Activated naive CD8-positive, alpha-beta T cell treated with anti-CD3 and anti-CD28 coated beads, Interleukin-2, amount 10 ng/mL, durations not matched to agents 7 days and 5 days (primary cell): ENCODE results near the gene JMJD6. TPM values are rescaled to one million over a fixed set of nuclear protein-coding genes. Genes with fewer than 3 reads are reported as not detected.

ENCODE experiments used
- ATAC-seq: fragments of 150-1000 bp; cut with Tn5 transposase; one replicate; pipeline ENCODE4 v1.10.0; 2021; ENCODE audit warnings: low read depth, moderate library complexity
- POLR2A ChIA-PET: fragments of 350-600 bp; sonication (Branson Sonifier 250); formaldehyde crosslinking; loops from one replicate; lab custom pipeline; 2021; ENCODE audit warnings: antibody characterized with exemption; lab: Charles Lee
- DNase-seq: peaks from one replicate; pipeline ENCODE4 v3.0.0; 2021
- H3K27ac Mint-ChIP-seq: one replicate; pipeline ENCODE4 v1.8.0; 2022; ENCODE audit warnings: mild to moderate bottlenecking, mixed read lengths
- H3K27me3 Mint-ChIP-seq: one replicate; pipeline ENCODE4 v1.8.0; 2022; ENCODE audit warnings: mild to moderate bottlenecking, moderate library complexity, mixed read lengths
- H3K36me3 Mint-ChIP-seq: one replicate; pipeline ENCODE4 v1.8.0; 2021; ENCODE audit warnings: mild to moderate bottlenecking, mixed read lengths
- H3K4me1 Mint-ChIP-seq: one replicate; pipeline ENCODE4 v1.8.0; 2021; ENCODE audit warnings: mixed read lengths
- H3K4me3 Mint-ChIP-seq: one replicate; pipeline ENCODE4 v1.8.0; 2022; ENCODE audit warnings: mild to moderate bottlenecking, moderate library complexity, mixed read lengths
- H3K9me3 Mint-ChIP-seq: one replicate; pipeline ENCODE4 v1.8.0; 2021; ENCODE audit warnings: mixed read lengths
- total RNA-seq, 2 experiments: library from RNA; stranded (reverse); gene quantifications; one replicate each; pipeline ENCODE4 v1.2.3, GENCODE V29; 2021

Gene JMJD6
- total RNA-seq, 2 experiments from 2014 or later: 55.0 to 58.9 TPM

- Mint-ChIP-seq H3K9me3 (no peaks in the 10 kb centered on the region), H3K27me3 (no peaks in the 10 kb centered on the region), H3K27ac (no peak overlapping the region), H3K4me1 (peaks cover 13% of the 10 kb centered on the region), H3K36me3 (peaks cover 2% of the 10 kb centered on the region), H3K4me3 (no peak overlapping the region)
- POLR2A ChIA-PET: interaction anchor here (0.7 kb wide), 1 partner anchor 132 kb away, joined by 3 read pairs; no protein-coding TSS in a partner anchor
- DNase-seq (no peak), ATAC-seq (no peak)
Measured at GRCh38 chr17:76697702-76698465, 28.5 kb downstream of the JMJD6 start.

GRCh38 chr17:76696763-76697701 lies 29.4 kb downstream of the JMJD6 start:
- POLR2A ChIA-PET: interaction anchor here (0.7 kb wide), 1 partner anchor 131 kb away, joined by 3 read pairs; no protein-coding TSS in a partner anchor
- ATAC-seq (no peak), DNase-seq (no peak)
- Mint-ChIP-seq H3K36me3 (peaks cover 2% of the 10 kb centered on the region), H3K27ac (no peak overlapping the region), H3K27me3 (no peaks in the 10 kb centered on the region), H3K4me1 (peaks cover 11% of the 10 kb centered on the region), H3K9me3 (no peaks in the 10 kb centered on the region), H3K4me3 (no peak overlapping the region)

GRCh38 chr17:76695059-76695831 lies 31.2 kb downstream of the JMJD6 start:
- H3K4me1 Mint-ChIP-seq: peaks cover 11% of the 10 kb centered on the region
- H3K9me3 Mint-ChIP-seq: no peaks in the 10 kb centered on the region
- no peak for DNase-seq
- no peaks in the 10 kb centered on the region for H3K27me3 Mint-ChIP-seq
- POLR2A ChIA-PET: no interaction called here
- H3K36me3 Mint-ChIP-seq: peaks cover 2% of the 10 kb centered on the region
- no peak overlapping the region for H3K4me3 Mint-ChIP-seq
- no peak for ATAC-seq
- no peak overlapping the region for H3K27ac Mint-ChIP-seq

GRCh38 chr17:76691379-76692191 lies 34.8 kb downstream of the JMJD6 start:
- ATAC-seq: no peak
- peaks cover 10% of the 10 kb centered on the region for H3K4me1 Mint-ChIP-seq
- H3K9me3 Mint-ChIP-seq: no peaks in the 10 kb centered on the region
- no peak for DNase-seq
- H3K27ac Mint-ChIP-seq: no peak overlapping the region
- no peaks in the 10 kb centered on the region for H3K27me3 Mint-ChIP-seq
- POLR2A ChIA-PET: no interaction called here
- peaks cover 2% of the 10 kb centered on the region for H3K36me3 Mint-ChIP-seq
- no peak overlapping the region for H3K4me3 Mint-ChIP-seq

GRCh38 chr17:76690596-76691280 lies 35.7 kb downstream of the JMJD6 start:
- no peaks in the 10 kb centered on the region for H3K27me3 Mint-ChIP-seq
- H3K36me3 Mint-ChIP-seq: peaks cover 2% of the 10 kb centered on the region
- POLR2A ChIA-PET: interaction anchor here (0.5 kb wide), 1 partner anchor 12 kb away, joined by 4 read pairs; no protein-coding TSS in a partner anchor
- no peak overlapping the region for H3K4me3 Mint-ChIP-seq
- H3K27ac Mint-ChIP-seq: no peak overlapping the region
- peaks cover 6% of the 10 kb centered on the region for H3K4me1 Mint-ChIP-seq
- H3K9me3 Mint-ChIP-seq: no peaks in the 10 kb centered on the region
- DNase-seq (no peak), ATAC-seq (no peak)

GRCh38 chr17:76689859-76690258 lies 36.5 kb downstream of the JMJD6 start:
- Mint-ChIP-seq H3K36me3 (no peaks in the 10 kb centered on the region), H3K27me3 (no peaks in the 10 kb centered on the region), H3K9me3 (no peaks in the 10 kb centered on the region), H3K4me3 (no peak overlapping the region), H3K4me1 (no peaks in the 10 kb centered on the region), H3K27ac (no peak overlapping the region)
- no peak for ATAC-seq
- POLR2A ChIA-PET: no interaction called here
- no peak for DNase-seq

- Mint-ChIP-seq H3K9me3 (no peaks in the 10 kb centered on the region), H3K36me3 (no peaks in the 10 kb centered on the region), H3K27me3 (no peaks in the 10 kb centered on the region), H3K27ac (no peak overlapping the region), H3K4me3 (no peak overlapping the region), H3K4me1 (no peaks in the 10 kb centered on the region)
- DNase-seq: no peak
- ATAC-seq: no peak
- POLR2A ChIA-PET: no interaction called here
Measured at GRCh38 chr17:76688165-76688622, 38.2 kb downstream of the JMJD6 start.

- H3K27ac Mint-ChIP-seq: no peak overlapping the region
- POLR2A ChIA-PET: no interaction called here
Measured at GRCh38 chr17:76687298-76688164, 38.9 kb downstream of the JMJD6 start.

GRCh38 chr17:76686538-76687297 lies 39.7 kb downstream of the JMJD6 start:
- no peak overlapping the region for H3K27ac Mint-ChIP-seq
- no peaks in the 10 kb centered on the region for H3K36me3 Mint-ChIP-seq
- no peak overlapping the region for H3K4me3 Mint-ChIP-seq
- POLR2A ChIA-PET: no interaction called here
- H3K27me3 Mint-ChIP-seq: no peaks in the 10 kb centered on the region
- H3K9me3 Mint-ChIP-seq: no peaks in the 10 kb centered on the region
- no peaks in the 10 kb centered on the region for H3K4me1 Mint-ChIP-seq
- ATAC-seq (no peak), DNase-seq (no peak)

More at GRCh38 chr17:76687298-76688164, 38.9 kb downstream of the JMJD6 start:
- no peak for ATAC-seq
- Mint-ChIP-seq H3K4me3 (no peak overlapping the region), H3K4me1 (no peaks in the 10 kb centered on the region), H3K36me3 (no peaks in the 10 kb centered on the region), H3K9me3 (no peaks in the 10 kb centered on the region), H3K27me3 (no peaks in the 10 kb centered on the region)
- DNase-seq: no peak

GRCh38 chr17:76685846-76686245 lies 40.6 kb downstream of the JMJD6 start:
- POLR2A ChIA-PET: no interaction called here

GRCh38 chr17:76685366-76685765 lies 41.0 kb downstream of the JMJD6 start:
- DNase-seq (no peak), ATAC-seq (no peak)
- POLR2A ChIA-PET: interaction anchor here (1.4 kb wide), 1 partner anchor 13 kb away, joined by 4 read pairs; no protein-coding TSS in a partner anchor
- peaks cover 4% of the 10 kb centered on the region for H3K4me1 Mint-ChIP-seq
- no peaks in the 10 kb centered on the region for H3K27me3 Mint-ChIP-seq
- H3K9me3 Mint-ChIP-seq: no peaks in the 10 kb centered on the region
- H3K4me3 Mint-ChIP-seq: no peak overlapping the region
- H3K27ac Mint-ChIP-seq: no peak overlapping the region
- no peaks in the 10 kb centered on the region for H3K36me3 Mint-ChIP-seq

More at GRCh38 chr17:76685846-76686245, 40.6 kb downstream of the JMJD6 start:
- H3K4me3 Mint-ChIP-seq: no peak overlapping the region
- H3K4me1 Mint-ChIP-seq: peaks cover 4% of the 10 kb centered on the region
- no peaks in the 10 kb centered on the region for H3K9me3 Mint-ChIP-seq
- no peak overlapping the region for H3K27ac Mint-ChIP-seq
- no peaks in the 10 kb centered on the region for H3K27me3 Mint-ChIP-seq
- no peaks in the 10 kb centered on the region for H3K36me3 Mint-ChIP-seq
- DNase-seq: no peak
- ATAC-seq: no peak
